NCI-H345 (cell line): ENCODE measurements around the gene NEU4.

Experiments
- DNase-seq: peaks from one replicate; lab custom pipeline; 2025; lab: John Stamatoyannopoulos, UW

The NEU4 gene

DNA sequence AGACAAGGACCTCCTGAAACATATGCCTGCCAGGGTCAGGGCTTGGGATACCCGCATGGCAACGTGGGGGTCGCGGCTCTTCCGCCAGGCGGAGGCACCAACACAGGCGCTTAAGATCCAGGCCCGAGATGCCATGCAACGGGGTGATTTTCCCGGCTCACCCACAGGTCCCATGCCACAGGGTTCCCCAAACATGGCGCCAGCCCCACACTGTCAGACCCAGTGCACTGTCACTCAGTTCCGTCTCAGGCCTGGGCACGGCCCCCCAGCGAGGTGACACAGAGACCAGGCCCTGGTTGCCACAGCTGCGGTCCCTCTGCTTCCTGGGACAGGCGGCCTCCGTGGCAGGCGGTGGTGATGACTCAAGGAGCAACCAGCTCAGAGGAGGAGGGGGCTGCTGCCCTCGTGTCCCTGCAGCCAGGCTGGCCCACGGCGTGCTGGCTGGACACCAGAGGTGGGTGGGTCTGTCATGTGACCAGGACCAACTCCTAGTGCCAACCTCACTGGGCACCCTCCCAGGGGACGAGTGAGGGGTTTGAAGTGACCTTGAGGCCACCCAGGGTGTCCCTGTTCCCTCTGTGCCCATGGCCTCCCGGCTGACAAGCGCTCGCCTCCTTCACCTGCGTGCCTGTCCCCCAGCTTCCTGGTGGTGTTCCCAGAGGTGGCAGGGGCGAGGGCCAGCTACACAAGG lies 44.8 kb downstream of the NEU4 start:
- DNase-seq = no peak

DNA sequence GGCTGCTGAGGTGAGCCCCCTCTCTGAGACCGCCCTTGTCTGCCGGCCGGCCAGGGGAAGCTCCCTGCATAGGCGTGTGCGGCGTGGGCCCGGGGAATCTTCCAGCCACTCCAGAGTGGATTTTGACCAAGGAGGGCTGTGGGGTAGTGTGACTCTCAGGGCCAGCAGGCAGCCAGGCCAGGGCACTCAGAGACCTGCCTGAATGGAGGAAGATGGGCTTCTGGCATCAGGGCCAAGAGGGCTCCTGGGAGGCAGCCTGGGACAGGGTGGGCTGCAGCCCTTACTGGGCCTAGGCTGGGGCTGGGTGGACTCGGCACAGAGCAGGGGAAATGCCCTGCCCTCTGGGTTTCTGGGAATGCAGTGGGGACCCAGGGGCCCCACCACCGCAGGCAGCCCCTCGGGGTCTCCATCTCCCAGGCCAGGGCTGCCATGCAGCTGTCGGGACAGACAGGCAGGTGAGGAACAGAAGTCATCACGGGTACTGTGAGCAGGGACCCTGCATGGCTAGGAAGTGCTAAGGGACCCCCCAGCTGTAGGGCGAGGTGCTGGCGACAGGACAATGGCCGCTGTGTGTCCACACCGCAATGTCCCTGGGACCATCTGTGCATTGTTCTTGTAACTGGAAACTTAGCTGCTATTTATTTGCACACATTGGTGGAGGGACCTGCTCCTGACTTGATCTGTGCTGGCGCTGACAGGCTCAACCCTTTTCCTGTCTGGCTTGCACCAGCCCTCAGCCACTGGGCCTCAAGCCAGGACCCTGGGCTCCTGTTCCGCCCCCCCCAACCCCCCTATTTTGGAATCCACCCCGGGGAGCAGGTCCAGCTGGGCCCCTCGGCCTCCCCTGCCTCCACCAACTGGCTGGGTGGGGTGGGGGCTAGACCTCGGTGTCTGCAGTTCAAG lies 45.6 kb downstream of the NEU4 start:
- no peak for DNase-seq

DNA sequence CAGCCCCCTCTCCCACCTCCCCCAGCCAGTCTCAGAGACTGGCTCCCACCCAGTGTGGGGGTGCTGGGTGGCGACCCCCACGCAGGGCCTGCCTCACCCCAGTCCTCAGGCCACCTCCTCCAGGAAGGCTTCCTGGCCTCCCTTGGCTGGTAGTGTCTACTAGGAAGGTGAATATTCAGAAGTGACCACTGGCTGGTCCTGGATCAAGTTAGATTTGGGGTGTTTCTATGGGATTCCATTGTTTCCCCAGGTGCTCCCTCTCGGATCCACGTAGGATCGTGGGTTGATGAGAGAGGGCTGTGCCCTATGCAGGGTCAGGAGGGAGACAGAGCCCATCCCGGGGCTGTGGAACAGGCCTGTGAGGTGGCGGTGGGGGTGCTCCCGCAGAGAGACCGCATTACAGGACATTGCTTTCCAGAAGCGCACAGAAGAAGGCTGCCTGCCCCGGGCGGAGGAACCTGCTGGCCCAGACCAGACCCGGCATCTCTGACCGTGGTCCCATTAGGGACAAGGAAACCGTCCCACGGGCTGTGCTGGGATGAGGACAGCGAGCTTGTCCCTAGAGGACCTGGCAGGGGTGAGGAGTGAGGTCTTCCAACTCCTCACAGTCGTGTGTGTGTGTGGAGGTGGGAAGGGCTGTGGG lies 46.4 kb downstream of the NEU4 start:
- no peak for DNase-seq

DNA sequence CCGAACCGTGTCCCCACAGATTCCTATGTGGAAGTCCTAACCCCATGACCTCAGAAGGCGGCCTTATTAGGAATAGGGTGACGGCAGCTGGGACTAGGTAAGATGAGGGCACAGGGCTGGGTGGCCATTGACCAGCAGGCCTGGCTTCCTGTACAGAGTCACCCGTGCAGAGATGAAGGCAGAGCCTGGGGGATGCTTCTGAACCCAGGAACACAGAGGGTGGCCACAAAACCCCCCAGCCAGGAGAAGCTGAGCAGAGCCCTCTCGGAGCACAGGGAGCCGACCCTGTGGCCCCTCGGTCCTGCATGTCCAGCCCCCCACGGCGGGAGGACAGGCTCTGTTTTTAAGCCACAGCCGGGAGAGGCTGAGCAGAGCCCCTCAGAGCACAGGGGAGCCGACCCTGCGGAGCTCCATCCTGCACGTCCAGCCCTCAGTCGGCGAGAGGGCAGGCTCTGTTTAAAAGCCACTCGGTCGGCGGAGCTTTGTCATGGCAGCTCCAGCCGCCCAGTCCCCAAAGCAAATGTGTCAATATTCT lies 47.0 kb downstream of the NEU4 start:
- DNase-seq = no peak

DNA sequence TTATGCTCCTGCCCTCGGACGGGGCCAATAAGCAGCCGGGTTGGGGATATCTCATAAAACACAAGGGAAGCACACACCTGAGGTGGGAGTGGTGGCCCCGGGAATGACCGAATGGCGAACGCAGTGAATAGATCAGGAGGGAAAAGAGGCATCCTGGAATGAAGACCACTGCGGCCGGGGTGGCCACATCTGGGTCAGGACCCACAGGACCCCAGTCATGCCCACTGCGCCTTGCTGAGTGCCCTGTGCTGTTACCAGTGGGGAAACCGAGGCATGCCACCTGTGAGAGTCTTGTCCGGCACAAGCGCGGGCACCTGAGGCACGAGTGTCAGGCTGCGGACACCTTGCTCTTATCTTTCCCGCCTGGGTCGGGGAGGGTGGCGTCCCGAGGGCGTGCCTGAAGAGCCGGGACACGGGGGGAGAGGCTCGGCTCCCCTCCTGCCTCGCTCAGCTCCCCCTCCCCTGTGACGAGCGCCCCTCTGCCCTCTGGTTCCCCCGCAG lies 48.1 kb downstream of the NEU4 start:
- DNase-seq = no peak

DNA sequence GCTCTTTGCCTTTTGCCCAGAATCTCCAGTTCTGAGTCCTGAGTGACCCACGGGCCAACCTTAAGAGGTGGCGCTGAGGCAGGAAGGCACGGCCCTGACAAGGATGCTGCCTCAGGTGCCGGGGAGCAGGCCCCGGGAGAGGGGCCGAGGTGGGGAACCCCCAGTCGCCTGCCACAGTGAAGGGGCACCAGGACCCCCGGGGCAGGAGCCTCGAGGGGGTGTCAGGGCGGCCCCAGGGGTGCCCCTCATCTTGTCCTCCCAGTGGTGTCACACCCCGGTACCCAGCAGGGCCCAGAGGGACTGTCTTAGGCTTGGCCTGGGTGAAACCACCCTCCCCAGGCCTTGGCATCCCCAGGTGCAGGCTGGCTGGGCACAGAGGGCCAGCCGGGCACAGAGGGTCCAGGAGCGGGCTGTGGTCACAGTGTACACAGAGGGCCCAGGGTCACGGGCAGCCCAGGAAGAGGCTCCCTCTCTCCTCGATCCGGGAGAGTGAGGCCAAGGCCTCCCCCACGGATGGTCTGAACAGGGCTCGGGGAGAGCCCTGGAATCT lies 48.7 kb downstream of the NEU4 start:
- no peak for DNase-seq

DNA sequence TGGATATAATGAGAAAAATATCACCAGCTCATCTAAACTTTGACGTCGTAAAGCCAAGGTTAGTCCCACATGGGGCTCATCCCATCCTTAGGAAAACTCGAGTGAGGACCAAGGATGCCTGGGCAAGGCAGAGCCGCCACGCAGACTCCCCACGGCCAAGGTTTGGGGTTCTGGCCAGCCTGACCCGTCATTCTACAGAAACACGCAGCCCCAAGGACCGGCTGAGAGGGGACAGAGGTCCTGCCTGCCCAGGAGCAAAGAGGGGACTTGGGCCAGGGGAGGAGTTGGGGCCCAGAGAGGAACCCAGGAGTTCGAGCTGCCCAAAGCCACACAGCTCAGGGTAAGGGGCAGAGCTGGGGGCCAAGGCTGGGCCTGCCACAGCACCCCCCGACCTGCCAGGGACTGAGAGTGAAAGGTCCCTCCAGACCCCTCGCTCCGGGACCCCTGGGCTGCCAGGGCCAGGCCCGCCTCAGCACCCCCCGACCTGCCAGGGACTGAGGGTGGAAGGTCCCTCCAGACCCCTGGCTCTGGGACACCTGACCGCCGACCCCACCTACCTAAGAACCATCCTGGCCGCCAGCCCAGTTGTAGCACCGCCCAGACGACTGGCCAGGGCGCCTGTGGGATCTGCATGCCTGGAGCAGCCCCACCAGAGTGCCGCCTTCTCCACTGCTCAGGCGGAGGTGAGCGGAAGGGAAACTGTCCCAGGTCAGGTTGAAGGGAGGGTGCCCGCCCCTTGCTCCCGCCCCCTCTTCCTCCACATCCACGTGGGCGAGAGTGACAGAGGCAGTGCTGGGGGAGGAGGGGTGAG lies 49.4 kb downstream of the NEU4 start, which contains the start of gene PDCD1:
Gene PDCD1 (minus strand): TSS at position 689 of the 811 bp plus-strand sequence. CDS start 56 bp downstream, at position 633.
- no peak for DNase-seq

DNA sequence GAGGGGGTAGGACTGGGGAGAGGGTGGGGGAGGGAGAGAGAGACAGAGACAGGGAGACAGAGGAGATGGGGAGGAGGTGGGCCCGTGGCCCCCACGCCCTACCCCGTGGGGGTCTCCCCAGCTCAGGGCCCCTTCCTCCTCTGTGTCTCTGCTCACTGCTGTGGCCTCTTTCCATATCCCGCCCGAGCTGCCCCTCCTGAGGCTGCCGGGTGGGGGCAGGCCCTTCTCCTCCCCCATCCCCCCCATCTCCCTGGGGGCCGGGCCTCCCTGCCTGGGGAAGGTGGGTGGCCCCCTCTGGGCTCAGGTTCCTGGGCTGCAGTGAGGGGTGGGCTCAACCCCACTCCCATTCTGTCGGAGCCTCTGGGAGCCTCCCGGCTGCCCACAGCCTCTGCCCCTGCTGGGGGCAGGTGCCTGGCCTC lies 50.0 kb downstream of the NEU4 start:
- DNase-seq = no peak

DNA sequence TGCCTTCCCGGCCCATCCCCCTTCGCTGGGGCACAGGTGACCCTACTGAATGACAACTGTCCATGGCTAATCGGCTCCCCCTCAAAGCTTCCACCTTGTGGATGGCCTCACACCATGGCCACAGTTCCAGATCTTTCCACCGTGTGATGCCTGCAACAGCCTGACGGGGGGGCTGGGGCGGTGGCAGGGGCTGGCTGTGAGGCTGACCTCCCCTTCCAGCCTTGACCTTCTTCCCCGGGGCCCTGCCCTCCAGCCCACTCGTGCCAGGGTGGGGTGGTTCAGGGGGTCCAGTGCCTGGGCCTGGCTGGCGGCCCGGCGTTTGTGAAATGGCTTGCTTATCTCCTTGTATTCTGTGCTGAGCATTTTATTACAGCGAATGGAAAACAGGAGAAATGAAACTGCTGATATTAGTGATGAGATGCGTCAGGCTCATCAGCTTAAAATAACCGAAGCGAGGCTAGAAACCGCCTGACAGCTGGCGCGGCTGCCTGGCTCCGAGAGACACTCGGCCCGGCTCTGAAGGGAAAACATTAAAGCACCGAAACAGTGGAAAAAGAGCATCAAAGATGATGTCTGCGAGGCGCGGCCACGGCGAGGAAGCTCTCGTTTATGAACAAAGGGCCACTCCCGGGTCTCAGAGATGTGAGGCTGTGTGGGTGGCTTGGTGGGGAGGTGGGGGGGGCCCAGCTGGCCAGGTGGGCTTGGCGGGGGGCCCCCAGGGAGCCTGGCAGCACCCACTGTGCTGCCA lies 50.6 kb downstream of the NEU4 start:
- DNase-seq = no peak

DNA sequence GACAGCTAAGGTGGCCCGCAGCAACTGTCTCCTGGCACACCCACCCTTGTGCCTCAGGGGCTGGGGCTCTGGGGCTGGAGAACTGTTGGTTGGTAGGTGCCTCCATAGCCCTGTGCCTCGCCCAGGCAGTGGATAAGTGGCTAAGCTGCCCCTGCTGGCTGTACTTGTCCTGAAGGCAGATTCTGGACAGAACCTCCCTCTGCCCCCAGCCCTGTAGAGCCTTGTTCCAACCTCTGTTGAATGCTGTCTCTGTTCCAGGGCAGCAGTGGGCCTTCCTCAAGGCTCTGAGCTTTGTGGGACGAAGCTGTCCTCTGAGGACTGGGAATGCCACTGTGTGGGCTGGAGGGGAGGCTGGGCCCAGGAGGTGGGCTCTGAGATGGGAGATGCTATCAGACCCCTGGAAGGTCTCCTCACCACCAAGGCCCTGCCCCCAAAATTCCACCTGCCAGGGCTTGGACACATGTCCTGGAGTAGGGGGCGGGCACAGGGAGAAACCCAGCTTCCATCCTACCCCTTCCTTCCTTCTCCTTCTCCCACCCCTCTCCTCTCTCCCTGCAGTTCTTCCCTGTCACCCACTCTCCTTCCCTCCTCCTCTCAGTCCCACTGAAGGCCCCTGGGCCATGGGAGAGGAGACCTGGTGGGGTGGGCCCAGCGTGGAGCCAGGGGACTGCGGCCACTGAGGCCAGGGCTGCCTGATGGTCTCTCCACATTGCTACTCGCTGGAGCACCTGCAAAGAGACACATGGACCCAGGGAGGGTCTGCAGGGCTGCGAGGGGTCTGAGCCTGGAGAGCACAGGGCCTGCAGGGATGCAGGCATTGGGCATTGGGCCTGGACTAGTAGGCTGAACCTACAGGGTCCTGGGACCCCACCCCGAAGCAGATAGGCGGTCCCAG lies 51.4 kb downstream of the NEU4 start:
- no peak for DNase-seq

DNA sequence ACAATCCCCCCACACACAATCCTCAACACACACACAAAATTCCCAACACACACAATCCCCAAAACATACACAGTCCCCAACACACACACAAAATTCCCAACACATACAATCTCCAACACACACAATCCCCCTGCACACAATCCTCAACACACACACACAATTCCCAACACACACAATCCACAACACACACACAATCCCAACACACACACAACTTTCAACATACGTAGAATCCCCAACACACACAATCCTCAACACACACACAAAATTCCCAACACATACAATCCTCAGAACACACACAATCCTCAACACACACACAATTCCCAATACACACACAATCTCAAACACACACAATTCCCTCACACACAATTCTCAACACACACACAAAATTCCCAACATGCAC lies 52.3 kb downstream of the NEU4 start:
- DNase-seq = no peak

DNA sequence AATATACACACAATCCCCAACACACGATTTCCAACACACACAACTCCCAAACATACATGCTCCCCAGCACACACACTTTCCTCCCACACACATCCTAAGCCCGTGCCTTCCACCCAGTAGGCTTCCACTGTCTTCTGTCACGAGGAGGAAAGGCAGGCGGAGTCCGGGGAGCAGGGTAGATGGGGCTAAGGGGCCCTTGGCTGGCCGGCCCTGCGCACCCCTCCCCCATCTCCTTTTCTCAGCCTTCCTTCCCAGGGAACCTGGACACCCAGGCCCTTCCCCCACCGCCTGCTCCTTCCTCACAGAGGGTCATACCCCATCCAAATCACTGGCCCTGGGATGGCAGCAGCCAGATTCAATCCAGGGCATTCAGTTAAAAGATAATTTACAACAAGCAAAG lies 53.1 kb downstream of the NEU4 start:
- no peak for DNase-seq

DNA sequence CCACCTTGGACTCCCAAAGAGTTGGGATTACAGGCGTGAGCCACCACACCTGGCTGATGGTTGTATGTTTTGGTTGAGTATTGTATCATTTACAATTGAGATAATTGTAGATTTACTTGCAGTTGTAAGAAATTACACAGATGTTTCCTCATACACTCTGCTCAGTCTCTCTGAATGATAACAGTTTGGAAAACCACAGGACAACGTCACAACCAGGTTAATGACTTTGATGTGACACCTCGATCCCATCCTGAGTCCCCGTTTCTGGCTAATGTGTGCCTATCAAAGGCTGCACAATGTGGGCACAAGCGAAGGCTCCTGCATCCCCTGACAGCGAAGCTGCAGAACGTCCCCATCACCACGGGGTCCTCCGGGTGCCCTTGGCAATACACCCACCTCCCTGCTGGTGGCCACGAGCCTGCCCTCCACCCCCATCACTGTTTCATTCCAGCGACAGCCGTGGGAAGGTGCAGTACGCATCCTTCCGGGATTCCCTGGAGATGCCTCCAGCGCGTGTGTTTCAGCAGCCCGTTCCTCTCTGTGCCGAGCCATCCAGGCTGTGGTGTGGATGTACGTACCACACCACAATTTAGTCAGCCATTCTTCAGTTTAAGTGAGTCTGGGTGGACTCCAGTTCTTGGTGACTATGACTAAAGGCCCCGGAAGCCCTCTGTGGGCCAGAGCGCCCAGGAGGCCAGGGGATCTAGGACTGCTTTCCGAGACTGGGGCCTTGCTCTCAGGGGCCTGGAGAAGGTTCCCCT lies 54.0 kb downstream of the NEU4 start:
- no peak for DNase-seq

DNA sequence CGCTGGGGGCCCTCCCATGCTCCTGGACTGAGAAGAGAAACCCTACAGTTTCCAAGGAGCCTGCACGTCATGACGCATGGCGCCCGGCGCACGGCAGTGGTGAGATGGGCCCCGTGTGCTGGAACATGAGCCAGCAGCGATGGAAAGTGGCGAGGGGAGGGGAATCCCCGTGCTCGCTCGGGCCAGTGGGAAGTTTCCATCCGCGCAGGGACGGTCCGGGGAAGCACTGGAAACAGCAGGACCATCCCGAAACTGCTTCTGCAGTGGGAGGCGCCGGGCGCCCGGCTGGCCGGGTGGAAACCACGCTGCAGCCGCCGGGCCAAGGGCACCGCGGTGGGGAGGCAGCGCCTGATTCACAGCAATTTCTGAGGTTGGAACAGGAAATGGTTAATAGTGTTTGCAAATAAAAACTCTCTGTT lies 54.6 kb downstream of the NEU4 start:
- DNase-seq = no peak

DNA sequence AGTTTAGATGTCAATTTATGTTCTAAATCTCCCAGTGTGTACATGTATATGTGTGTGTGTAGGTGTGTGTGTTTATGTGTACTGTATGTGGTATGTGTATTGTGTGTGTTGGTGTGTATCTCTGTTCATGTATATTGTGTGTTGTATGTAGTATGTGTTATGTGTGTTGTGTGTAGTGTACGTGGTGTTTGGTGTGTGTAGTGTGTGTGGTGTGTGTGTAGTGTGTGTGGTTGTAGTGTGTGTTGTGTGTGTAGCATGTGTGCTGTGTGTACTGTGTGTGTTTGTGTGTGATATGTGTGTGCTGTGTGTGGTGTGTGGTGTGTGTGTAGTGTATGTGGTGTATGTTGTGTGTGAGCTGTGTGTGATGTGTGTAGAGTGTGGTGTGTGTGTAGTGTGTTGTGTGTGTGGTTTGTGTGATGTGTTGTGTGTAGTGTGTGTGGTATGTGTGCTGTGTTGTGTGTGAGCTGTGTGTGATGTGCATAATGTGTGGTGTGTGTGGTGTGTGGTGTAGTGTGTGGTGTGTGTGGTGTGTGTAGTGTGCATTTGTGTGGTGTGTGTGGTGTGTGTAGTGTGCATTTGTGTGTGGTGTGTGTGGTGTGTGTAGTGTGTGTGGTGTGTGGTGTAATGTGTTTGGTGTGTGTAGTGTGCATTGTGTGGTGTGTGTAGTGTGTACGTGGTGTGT lies 55.3 kb downstream of the NEU4 start:
- DNase-seq = no peak

DNA sequence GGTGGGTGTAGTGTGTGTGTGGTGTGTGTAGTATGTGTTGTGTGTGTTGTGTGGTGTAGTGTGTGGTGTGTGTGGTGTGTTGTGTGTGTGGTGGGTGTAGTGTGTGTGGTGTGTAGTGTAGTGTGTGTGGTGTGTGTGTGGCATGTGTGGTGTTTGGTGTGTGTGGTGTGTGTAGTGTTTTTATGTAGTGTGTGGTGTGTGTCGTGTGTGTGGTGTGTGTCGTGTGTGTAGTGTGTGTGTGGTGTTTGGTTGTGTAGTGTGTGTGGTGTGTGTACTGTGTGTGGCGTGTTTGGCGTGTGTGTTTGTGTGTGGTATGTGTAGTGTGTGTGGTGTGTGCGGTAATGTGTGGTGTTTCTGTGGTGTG lies 55.8 kb downstream of the NEU4 start:
- DNase-seq = no peak

DNA sequence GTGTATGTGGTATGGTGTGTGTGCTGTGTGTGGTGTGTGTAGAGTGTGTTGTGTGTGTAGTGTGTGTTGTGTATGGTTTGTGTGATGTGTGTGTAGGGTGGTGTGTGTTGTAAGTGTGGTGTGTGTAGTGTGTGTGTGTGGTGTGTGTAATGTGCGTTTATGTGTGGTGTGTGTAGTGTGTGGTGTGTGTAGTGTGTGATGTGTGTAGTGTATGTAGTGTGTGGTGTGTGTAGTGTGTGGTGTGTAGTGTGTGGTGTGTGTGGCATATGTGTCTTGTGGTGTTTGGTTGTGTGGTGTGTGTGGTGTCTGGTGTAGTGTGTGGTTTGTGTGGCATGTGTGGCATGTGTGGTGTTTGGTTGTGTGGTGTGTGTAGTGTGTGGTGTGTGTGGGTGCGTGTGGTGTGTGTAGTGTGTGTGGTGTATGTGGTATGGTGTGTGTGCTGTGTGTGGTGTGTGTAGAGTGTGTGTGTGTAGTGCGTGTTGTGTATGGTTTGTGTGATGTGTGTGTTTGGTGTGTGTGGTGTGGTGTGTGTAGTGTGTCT lies 56.5 kb downstream of the NEU4 start:
- no peak for DNase-seq
